Lung (tissue), 12 donors: ENCODE measurements around the gene COMT. TPM values are rescaled to one million over a fixed set of nuclear protein-coding genes. Genes with fewer than 3 reads are reported as not detected.

Experiments used
- ATAC-seq: fragments of 200-7000 bp; cut with Tn5 transposase; one replicate; pipeline ENCODE4 v1.9.1; 2020; ENCODE audit warnings: moderate number of reproducible peaks; ENCODE audit not compliant: insufficient read depth, low FRiP score
- DNase-seq, 3 donors: peaks; one replicate each; pipeline ENCODE4 v3.0.0-alpha.2; 2013 to 2017
- H3K27ac ChIP-seq, 2 donors: one replicate each; pipeline ENCODE4 v1.5.1; 2013; ENCODE audit warnings: mild to moderate bottlenecking in 2 of 2, moderate library complexity in 2 of 2, control low read depth in 1 of 2, inconsistent platforms in 1 of 2, low read depth in 1 of 2, low read length in 1 of 2
- H3K27me3 ChIP-seq, 3 donors: one replicate each; pipeline ENCODE4 v1.5.1; 2013; ENCODE audit warnings: low read length in 2 of 3; ENCODE audit not compliant: control insufficient read depth in 3 of 3, insufficient read depth in 3 of 3
- H3K36me3 ChIP-seq, 4 donors: one replicate each; pipeline ENCODE4 v1.5.1; 2013; ENCODE audit warnings: low read length in 4 of 4, mild to moderate bottlenecking in 1 of 4, moderate library complexity in 1 of 4; ENCODE audit not compliant: control insufficient read depth in 4 of 4, insufficient read depth in 4 of 4
- H3K4me1 ChIP-seq, 5 donors: one replicate each; pipeline ENCODE4 v1.5.1; 2013; ENCODE audit warnings: low read length in 5 of 5, mild to moderate bottlenecking in 2 of 5, moderate library complexity in 1 of 5; ENCODE audit not compliant: control insufficient read depth in 5 of 5, insufficient read depth in 5 of 5
- H3K4me3 ChIP-seq: one replicate; pipeline ENCODE4 v1.5.1; 2013; ENCODE audit warnings: mild to moderate bottlenecking, control low read depth, moderate library complexity
- H3K9ac ChIP-seq, 2 donors: one replicate each; pipeline ENCODE4 v1.5.1; 2013; ENCODE audit warnings: low read length in 2 of 2, control low read depth in 1 of 2; ENCODE audit not compliant: insufficient read depth in 1 of 2
- H3K9me3 ChIP-seq, 4 donors: one replicate each; pipeline ENCODE4 v1.5.1; 2013; ENCODE audit warnings: low read length in 3 of 4, mild to moderate bottlenecking in 1 of 4, moderate library complexity in 1 of 4; ENCODE audit not compliant: control insufficient read depth in 4 of 4, insufficient read depth in 3 of 4
- CTCF ChIP-seq: IDR thresholded peaks from 2 replicates; pipeline ENCODE4 v1.5.1; 2012; ENCODE audit warnings: mild to moderate bottlenecking; ENCODE audit errors: control extremely low read depth, extremely low read depth
- WGBS, 2 donors: extraction: QIAGEN DNeasy Blood & Tissue Kit; methylation state at CpG; one replicate each; pipeline ENCODE4 v1.1.7; 2013; 5-methylcytosine and 5-hydroxymethylcytosine counted together
- polyA plus RNA-seq, 2 donors: library from polyadenylated mRNA; stranded (reverse); fragments of 200-250 nt; gene quantifications; one replicate each; pipeline ENCODE4 v1.2.1, GENCODE V29; 2013
- total RNA-seq, 2 donors: library from RNA; depleted of rRNA in 1 of 2; stranded (reverse); fragments of >200 nt in 1 of 2; gene quantifications; one replicate each; pipeline ENCODE4 v1.2.1, GENCODE V29; 2014 to 2021
- donor health status: control.
- donor health status: control.
- donor health status: Bipolar disorder and iron deficiency.
- donor health status: healthy.
- donor health status: DM: yes; HTN: yes; CAD: no.

COMT gene
- total and polyA plus RNA-seq, 4 donors, result 147 to 272 (median 208) TPM

- Histone ChIP-seq H3K4me1 (peaks cover 4 to 23% (median 17%) of the 10 kb centered on the region in 5 donors), H3K27ac (no peak overlapping the region), H3K4me3 (no peak overlapping the region), H3K36me3 (no peaks in the 10 kb centered on the region), H3K9me3 (no peaks in the 10 kb centered on the region), H3K9ac (no peak overlapping the region), H3K27me3 (no peaks in the 10 kb centered on the region)
- no peak for TF ChIP-seq CTCF
- 84 to 88% methylated on average over 17 to 18 of the region's 18 CpGs for WGBS, 2 donors
- no peak for ATAC-seq
- no peak for DNase-seq
These were observed 47.6 kb downstream of the COMT start for GRCh38 chr22:19988965-19989724.

- H3K4me1 ChIP-seq, result peaks cover 4 to 23% (median 17%) of the 10 kb centered on the region in 5 donors
- no peaks in the 10 kb centered on the region for H3K36me3 ChIP-seq
- H3K9ac ChIP-seq, result no peak overlapping the region
- H3K4me3 ChIP-seq, result no peak overlapping the region
- no peaks in the 10 kb centered on the region for H3K9me3 ChIP-seq
- 86 to 87% methylated on average over 3 of the region's 3 CpGs for WGBS, 2 donors
- no peak overlapping the region for H3K27ac ChIP-seq
- no peaks in the 10 kb centered on the region for H3K27me3 ChIP-seq
- ATAC-seq (no peak), DNase-seq (no peak)
- TF ChIP-seq CTCF, result no peak
These were observed 48.1 kb downstream of the COMT start for GRCh38 chr22:19989725-19990067.

GRCh38 chr22:19990188-19990587, 48.6 kb downstream of the COMT start:
- Histone ChIP-seq H3K36me3 (no peaks in the 10 kb centered on the region), H3K4me3 (no peak overlapping the region), H3K27ac (no peak overlapping the region), H3K4me1 (peaks cover 4 to 23% (median 17%) of the 10 kb centered on the region in 5 donors), H3K9me3 (no peaks in the 10 kb centered on the region), H3K9ac (no peak overlapping the region), H3K27me3 (no peaks in the 10 kb centered on the region)
- WGBS, 2 donors, result 47 to 98% methylated on average over 2 of the region's 2 CpGs
- DNase-seq (no peak), ATAC-seq (no peak)
- no peak for TF ChIP-seq CTCF
